ENCODE data around the gene SIX6.

Gene SIX6

DNA sequence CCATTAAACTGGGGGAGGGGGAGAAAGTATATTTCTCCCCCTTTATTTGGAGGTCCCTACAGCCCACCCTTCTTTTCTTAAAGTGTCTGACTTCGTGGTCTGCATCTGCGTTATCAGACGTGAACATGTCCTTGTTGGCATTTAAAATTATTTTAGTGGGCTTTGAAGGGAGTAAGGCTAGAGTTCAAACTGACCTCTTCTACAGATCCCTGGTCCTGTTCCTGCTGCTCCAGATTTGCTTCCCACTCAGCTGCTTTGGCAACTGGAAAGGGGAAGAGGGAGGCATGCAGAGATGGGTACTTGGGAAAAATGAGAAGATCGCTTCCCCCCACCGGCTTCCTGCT is 611 bp upstream of the SIX6 start:
- no peak for TF ChIP-seq POLR2AphosphoS5 (IDR thresholded peaks at IDR 0.05; ENCODE audit: low read depth, low read length)
- TF ChIP-seq SIN3A (IDR thresholded peaks at IDR 0.05; ENCODE audit: borderline replicate concordance, insufficient read depth, low read length) = no peak
- TF ChIP-seq TAF1 (IDR thresholded peaks at IDR 0.05; ENCODE audit: borderline replicate concordance, insufficient read depth, low read length) = no peak
- TF ChIP-seq, protein P1, sequence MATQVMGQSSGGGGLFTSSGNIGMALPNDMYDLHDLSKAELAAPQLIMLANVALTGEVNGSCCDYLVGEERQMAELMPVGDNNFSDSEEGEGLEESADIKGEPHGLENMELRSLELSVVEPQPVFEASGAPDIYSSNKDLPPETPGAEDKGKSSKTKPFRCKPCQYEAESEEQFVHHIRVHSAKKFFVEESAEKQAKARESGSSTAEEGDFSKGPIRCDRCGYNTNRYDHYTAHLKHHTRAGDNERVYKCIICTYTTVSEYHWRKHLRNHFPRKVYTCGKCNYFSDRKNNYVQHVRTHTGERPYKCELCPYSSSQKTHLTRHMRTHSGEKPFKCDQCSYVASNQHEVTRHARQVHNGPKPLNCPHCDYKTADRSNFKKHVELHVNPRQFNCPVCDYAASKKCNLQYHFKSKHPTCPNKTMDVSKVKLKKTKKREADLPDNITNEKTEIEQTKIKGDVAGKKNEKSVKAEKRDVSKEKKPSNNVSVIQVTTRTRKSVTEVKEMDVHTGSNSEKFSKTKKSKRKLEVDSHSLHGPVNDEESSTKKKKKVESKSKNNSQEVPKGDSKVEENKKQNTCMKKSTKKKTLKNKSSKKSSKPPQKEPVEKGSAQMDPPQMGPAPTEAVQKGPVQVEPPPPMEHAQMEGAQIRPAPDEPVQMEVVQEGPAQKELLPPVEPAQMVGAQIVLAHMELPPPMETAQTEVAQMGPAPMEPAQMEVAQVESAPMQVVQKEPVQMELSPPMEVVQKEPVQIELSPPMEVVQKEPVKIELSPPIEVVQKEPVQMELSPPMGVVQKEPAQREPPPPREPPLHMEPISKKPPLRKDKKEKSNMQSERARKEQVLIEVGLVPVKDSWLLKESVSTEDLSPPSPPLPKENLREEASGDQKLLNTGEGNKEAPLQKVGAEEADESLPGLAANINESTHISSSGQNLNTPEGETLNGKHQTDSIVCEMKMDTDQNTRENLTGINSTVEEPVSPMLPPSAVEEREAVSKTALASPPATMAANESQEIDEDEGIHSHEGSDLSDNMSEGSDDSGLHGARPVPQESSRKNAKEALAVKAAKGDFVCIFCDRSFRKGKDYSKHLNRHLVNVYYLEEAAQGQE (IDR thresholded peaks at IDR 0.05; ENCODE audit: insufficient read depth in 1 of 2, low read depth in 2 of 2, low read length in 2 of 2) = no peak
- no peak for TF ChIP-seq FOXP2 (optimal IDR thresholded peaks at IDR 0.05; ENCODE audit: borderline replicate concordance, extremely low read depth, extremely low read length, insufficient read depth)

DNA sequence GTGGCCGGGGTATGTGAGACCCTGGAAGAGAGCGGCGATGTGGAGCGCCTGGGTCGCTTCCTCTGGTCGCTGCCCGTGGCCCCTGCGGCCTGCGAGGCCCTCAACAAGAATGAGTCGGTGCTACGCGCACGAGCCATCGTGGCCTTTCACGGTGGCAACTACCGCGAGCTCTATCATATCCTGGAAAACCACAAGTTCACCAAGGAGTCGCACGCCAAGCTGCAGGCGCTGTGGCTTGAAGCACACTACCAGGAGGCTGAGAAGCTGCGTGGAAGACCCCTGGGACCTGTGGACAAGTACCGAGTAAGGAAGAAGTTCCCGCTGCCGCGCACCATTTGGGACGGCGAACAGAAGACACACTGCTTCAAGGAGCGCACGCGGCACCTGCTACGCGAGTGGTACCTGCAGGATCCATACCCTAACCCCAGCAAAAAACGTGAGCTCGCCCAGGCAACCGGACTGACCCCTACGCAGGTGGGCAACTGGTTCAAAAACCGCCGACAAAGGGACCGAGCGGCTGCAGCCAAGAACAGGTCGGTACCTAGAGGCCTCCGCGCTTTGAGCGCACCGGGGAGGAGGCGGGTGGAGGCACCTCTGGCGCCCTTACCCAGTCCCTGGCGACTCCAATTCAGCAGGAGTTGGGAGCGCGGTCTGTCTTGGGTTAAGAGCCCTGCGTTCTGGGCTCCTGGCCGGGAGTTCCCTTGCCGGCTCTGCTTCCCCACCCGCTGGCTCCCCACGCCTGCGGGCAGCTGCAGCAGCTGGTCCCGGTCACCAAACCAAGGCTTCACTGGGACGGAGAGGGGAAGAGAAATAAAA is 700 bp downstream of the SIX6 start:
- TF ChIP-seq FOXP2 (optimal IDR thresholded peaks at IDR 0.05; ENCODE audit: borderline replicate concordance, extremely low read depth, extremely low read length, insufficient read depth) = no peak

DNA sequence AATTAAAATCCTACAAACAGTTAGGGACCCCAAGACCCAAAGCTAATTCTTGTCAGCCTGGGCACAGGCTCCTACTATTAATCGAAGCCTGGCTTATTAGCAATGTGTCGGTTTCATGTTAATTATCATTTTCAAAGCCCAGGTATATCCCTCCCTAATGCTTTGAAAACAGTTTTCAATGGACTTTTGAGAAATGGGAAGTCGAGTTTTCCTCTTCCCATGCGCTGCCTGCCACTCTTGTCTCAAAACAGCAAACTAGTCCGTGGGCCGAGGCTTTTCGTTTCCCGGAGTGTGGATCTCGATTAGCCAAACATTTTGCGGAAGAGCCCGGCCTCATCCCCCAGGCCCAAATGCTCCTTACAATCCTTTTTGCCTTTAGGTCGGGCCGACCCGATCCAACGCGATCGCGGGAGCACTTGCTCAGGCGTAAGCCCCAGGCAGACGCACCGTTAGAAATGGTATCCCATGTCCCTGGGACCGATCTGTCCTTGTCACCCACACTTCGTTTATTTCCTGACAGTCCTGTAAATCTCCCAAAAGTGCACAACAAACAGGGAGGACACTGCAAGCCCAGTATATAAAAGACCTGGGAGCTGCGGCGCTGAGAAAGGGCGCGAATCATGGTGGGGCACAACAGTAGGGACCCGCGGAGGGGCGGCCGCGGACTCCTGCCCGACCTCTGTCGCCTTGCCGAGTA is 1.5 kb downstream of the SIX6 start:
- TF ChIP-seq TAF1 (IDR thresholded peaks at IDR 0.05; ENCODE audit: borderline replicate concordance, insufficient read depth, low read length) = no peak
- TF ChIP-seq, protein P1 (IDR thresholded peaks at IDR 0.05; ENCODE audit: insufficient read depth in 1 of 2, low read depth in 2 of 2, low read length in 2 of 2) = no peak
- no peak for TF ChIP-seq SIN3A (IDR thresholded peaks at IDR 0.05; ENCODE audit: borderline replicate concordance, insufficient read depth, low read length)
- no peak for TF ChIP-seq FOXP2 (optimal IDR thresholded peaks at IDR 0.05; ENCODE audit: borderline replicate concordance, extremely low read depth, extremely low read length, insufficient read depth)
- TF ChIP-seq POLR2AphosphoS5 (IDR thresholded peaks at IDR 0.05; ENCODE audit: low read depth, low read length) = no peak

DNA sequence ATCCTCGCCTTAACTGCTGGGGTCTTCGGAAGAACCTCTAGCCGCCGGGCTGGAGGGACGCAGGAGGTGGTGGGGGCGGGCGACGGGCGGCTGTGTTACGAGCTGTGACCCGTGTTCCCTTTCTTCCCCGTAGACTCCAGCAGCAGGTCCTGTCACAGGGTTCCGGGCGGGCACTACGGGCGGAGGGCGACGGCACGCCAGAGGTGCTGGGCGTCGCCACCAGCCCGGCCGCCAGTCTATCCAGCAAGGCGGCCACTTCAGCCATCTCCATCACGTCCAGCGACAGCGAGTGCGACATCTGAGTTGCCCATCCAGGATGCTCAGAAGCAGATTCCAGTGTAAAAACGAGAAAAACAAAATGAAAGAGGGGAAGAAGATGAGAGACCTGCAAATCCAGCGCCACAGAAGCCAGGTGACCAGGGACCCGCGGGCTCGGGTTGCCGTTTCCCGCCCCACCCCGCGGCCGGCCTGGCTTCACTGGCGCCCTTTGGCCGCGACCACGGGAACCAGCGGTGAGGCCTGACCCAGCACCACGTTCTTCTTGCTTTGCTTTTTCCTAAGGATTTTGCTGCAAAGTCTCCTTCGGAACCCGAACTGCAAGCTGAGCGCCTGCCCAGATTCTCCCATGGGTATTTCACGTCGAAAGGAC is 2.1 kb downstream of the SIX6 start:
- TF ChIP-seq POLR2AphosphoS5 (IDR thresholded peaks at IDR 0.05; ENCODE audit: low read depth, low read length) = no peak
- TF ChIP-seq, protein P1 (IDR thresholded peaks at IDR 0.05; ENCODE audit: insufficient read depth in 1 of 2, low read depth in 2 of 2, low read length in 2 of 2) = no peak
- TF ChIP-seq FOXP2 (optimal IDR thresholded peaks at IDR 0.05; ENCODE audit: borderline replicate concordance, extremely low read depth, extremely low read length, insufficient read depth) = no peak
- no peak for TF ChIP-seq TAF1 (IDR thresholded peaks at IDR 0.05; ENCODE audit: borderline replicate concordance, insufficient read depth, low read length)
- no peak for TF ChIP-seq SIN3A (IDR thresholded peaks at IDR 0.05; ENCODE audit: borderline replicate concordance, insufficient read depth, low read length)

DNA sequence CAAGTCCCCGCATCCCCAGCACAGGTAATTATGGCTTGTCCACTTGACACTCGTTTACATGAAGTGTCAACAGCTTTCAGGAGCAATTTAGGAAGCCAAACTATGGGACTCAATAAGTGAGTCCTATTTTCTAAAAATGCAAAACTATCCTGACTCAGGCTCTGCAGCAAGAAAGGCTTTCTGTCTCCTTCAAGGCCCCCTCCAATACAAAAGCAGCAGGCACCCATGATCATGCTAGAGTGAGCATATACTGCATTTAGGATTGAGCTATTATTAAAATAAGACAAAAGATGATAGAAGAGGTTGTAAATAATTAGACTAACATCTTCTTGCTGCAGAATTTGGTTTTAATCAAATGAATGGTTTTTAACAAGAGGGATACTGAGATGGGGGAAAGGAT is 3.2 kb downstream of the SIX6 start:
- TF ChIP-seq, protein P1 (IDR thresholded peaks at IDR 0.05; ENCODE audit: insufficient read depth in 1 of 2, low read depth in 2 of 2, low read length in 2 of 2) = no peak
- TF ChIP-seq FOXP2 (optimal IDR thresholded peaks at IDR 0.05; ENCODE audit: borderline replicate concordance, extremely low read depth, extremely low read length, insufficient read depth) = no peak
- TF ChIP-seq SIN3A (IDR thresholded peaks at IDR 0.05; ENCODE audit: borderline replicate concordance, insufficient read depth, low read length) = no peak
- no peak for TF ChIP-seq TAF1 (IDR thresholded peaks at IDR 0.05; ENCODE audit: borderline replicate concordance, insufficient read depth, low read length)
- no peak for TF ChIP-seq POLR2AphosphoS5 (IDR thresholded peaks at IDR 0.05; ENCODE audit: low read depth, low read length)
